ENCODE data around the gene NEUROG1.
"Not testable (repeated sequence)": the region's sequence is repeated elsewhere in the genome, so short reads cannot be mapped to it uniquely, and the experiment has no call there.

NEUROG1 gene

GRCh38 chr5:135501965-135502364 is 33.8 kb downstream of the NEUROG1 start:
- H3K9me3 ChIP-seq (ENCODE audit: control insufficient read depth, low read length) = peaks cover 7% of the 10 kb centered on the region
- H3K4me1 ChIP-seq (ENCODE audit: control insufficient read depth, insufficient read depth, low read depth, low read length) = no peaks in the 10 kb centered on the region
- no peaks in the 10 kb centered on the region for H3K36me3 ChIP-seq (ENCODE audit: control insufficient read depth in 1 of 2, insufficient read depth in 2 of 2, low read depth in 1 of 2, low read length in 2 of 2)
- H3K4me3 ChIP-seq (ENCODE audit: insufficient read depth in 1 of 2, low read depth in 1 of 2, low read length in 2 of 2) = no peak overlapping the region
- no peak overlapping the region for H2AFZ ChIP-seq (ENCODE audit: low read depth, low read length)
- peaks cover 28 to 64% of the 10 kb centered on the region in 2 experiments for H3K27me3 ChIP-seq (ENCODE audit: control insufficient read depth in 1 of 2, insufficient read depth in 1 of 2, low read length in 2 of 2)
- WGBS = 33% methylated on average over 2 of the region's 2 CpGs
- no peak overlapping the region for H3K14ac ChIP-seq (ENCODE audit: low read length in 2 of 2)
- no peak overlapping the region for H2AK5ac ChIP-seq (ENCODE audit: low read length, severe bottlenecking)
- H2BK12ac ChIP-seq (ENCODE audit: low read length in 2 of 2) = no peak overlapping the region
- no peak overlapping the region for H2BK120ac ChIP-seq (ENCODE audit: low read depth, low read length)
- DNase-seq = no peak
- no peak overlapping the region for H3K23ac ChIP-seq (ENCODE audit: low read length in 2 of 2)
- no peaks in the 10 kb centered on the region for H3K79me1 ChIP-seq (replicated peaks; ENCODE audit: low read length, poor library complexity, severe bottlenecking)
- no peak overlapping the region for H3K27ac ChIP-seq (ENCODE audit: low read length, poor library complexity, severe bottlenecking)
- no peak overlapping the region for H3K4ac ChIP-seq (ENCODE audit: low read depth in 1 of 2, low read length in 2 of 2)
- H3K18ac ChIP-seq (ENCODE audit: low read depth in 1 of 2, low read length in 2 of 2) = no peak overlapping the region
- no peak overlapping the region for H3K9ac ChIP-seq (ENCODE audit: low read length)
- H4K8ac ChIP-seq (ENCODE audit: low read length) = no peak overlapping the region
- no peak overlapping the region for H2BK15ac ChIP-seq (ENCODE audit: low read depth, poor library complexity, severe bottlenecking)
- no peak overlapping the region for H4K91ac ChIP-seq (ENCODE audit: low read length)
- H3K4me2 ChIP-seq (ENCODE audit: low read length, poor library complexity, severe bottlenecking) = no peak overlapping the region
- H2BK5ac ChIP-seq (ENCODE audit: low read depth, low read length, poor library complexity, severe bottlenecking) = no peak overlapping the region

- 70% methylated on average over 2 of the region's 2 CpGs for WGBS
- Histone ChIP-seq H3K4me1 (ENCODE audit: control insufficient read depth, insufficient read depth, low read depth, low read length) (no peaks in the 10 kb centered on the region), H3K4me3 (ENCODE audit: insufficient read depth in 1 of 2, low read depth in 1 of 2, low read length in 2 of 2) (no peak overlapping the region), H2BK5ac (ENCODE audit: low read depth, low read length, poor library complexity, severe bottlenecking) (no peak overlapping the region), H3K4ac (ENCODE audit: low read depth in 1 of 2, low read length in 2 of 2) (no peak overlapping the region), H3K14ac (ENCODE audit: low read length in 2 of 2) (no peak overlapping the region), H2BK120ac (ENCODE audit: low read depth, low read length) (no peak overlapping the region), H3K36me3 (ENCODE audit: control insufficient read depth in 1 of 2, insufficient read depth in 2 of 2, low read depth in 1 of 2, low read length in 2 of 2) (no peaks in the 10 kb centered on the region), H3K27ac (ENCODE audit: low read length, poor library complexity, severe bottlenecking) (no peak overlapping the region), H2BK12ac (ENCODE audit: low read length in 2 of 2) (no peak overlapping the region), H2AK5ac (ENCODE audit: low read length, severe bottlenecking) (no peak overlapping the region), H4K91ac (ENCODE audit: low read length) (no peak overlapping the region), H3K79me1 (replicated peaks; ENCODE audit: low read length, poor library complexity, severe bottlenecking) (no peaks in the 10 kb centered on the region), H3K9me3 (ENCODE audit: control insufficient read depth, low read length) (peaks cover 1% of the 10 kb centered on the region), H2BK15ac (ENCODE audit: low read depth, poor library complexity, severe bottlenecking) (no peak overlapping the region), H3K4me2 (ENCODE audit: low read length, poor library complexity, severe bottlenecking) (no peak overlapping the region), H4K8ac (ENCODE audit: low read length) (no peak overlapping the region), H3K9ac (ENCODE audit: low read length) (no peak overlapping the region), H3K18ac (ENCODE audit: low read depth in 1 of 2, low read length in 2 of 2) (no peak overlapping the region), H3K23ac (ENCODE audit: low read length in 2 of 2) (no peak overlapping the region), H3K27me3 (ENCODE audit: control insufficient read depth in 1 of 2, insufficient read depth in 1 of 2, low read length in 2 of 2) (peaks cover 19 to 79% of the 10 kb centered on the region in 2 experiments), H2AFZ (ENCODE audit: low read depth, low read length) (no peak overlapping the region)
- no peak for DNase-seq
Observed at GRCh38 chr5:135498637-135498995, 37.1 kb downstream of the NEUROG1 start.

GRCh38 chr5:135497971-135498636 is 37.7 kb downstream of the NEUROG1 start:
- H2AK5ac ChIP-seq (ENCODE audit: low read length, severe bottlenecking) = no peak overlapping the region
- H3K23ac ChIP-seq (ENCODE audit: low read length in 2 of 2) = no peak overlapping the region
- peaks cover 2% of the 10 kb centered on the region for H3K4me1 ChIP-seq (ENCODE audit: control insufficient read depth, insufficient read depth, low read depth, low read length)
- no peak overlapping the region for H3K4me2 ChIP-seq (ENCODE audit: low read length, poor library complexity, severe bottlenecking)
- no peak overlapping the region for H3K18ac ChIP-seq (ENCODE audit: low read depth in 1 of 2, low read length in 2 of 2)
- 74% methylated on average over 8 of the region's 8 CpGs for WGBS
- H3K27ac ChIP-seq (ENCODE audit: low read length, poor library complexity, severe bottlenecking) = no peak overlapping the region
- H3K14ac ChIP-seq (ENCODE audit: low read length in 2 of 2) = no peak overlapping the region
- no peak overlapping the region for H3K9ac ChIP-seq (ENCODE audit: low read length)
- H2BK120ac ChIP-seq (ENCODE audit: low read depth, low read length) = no peak overlapping the region
- H4K8ac ChIP-seq (ENCODE audit: low read length) = no peak overlapping the region
- no peak overlapping the region for H3K4me3 ChIP-seq (ENCODE audit: insufficient read depth in 1 of 2, low read depth in 1 of 2, low read length in 2 of 2)
- no peak overlapping the region for H2BK5ac ChIP-seq (ENCODE audit: low read depth, low read length, poor library complexity, severe bottlenecking)
- H3K27me3 ChIP-seq (ENCODE audit: control insufficient read depth in 1 of 2, insufficient read depth in 1 of 2, low read length in 2 of 2) = peaks cover 15 to 79% of the 10 kb centered on the region in 2 experiments
- H2BK12ac ChIP-seq (ENCODE audit: low read length in 2 of 2) = no peak overlapping the region
- no peak overlapping the region for H3K4ac ChIP-seq (ENCODE audit: low read depth in 1 of 2, low read length in 2 of 2)
- no peaks in the 10 kb centered on the region for H3K79me1 ChIP-seq (replicated peaks; ENCODE audit: low read length, poor library complexity, severe bottlenecking)
- H3K9me3 ChIP-seq (ENCODE audit: control insufficient read depth, low read length) = no peaks in the 10 kb centered on the region
- H2BK15ac ChIP-seq (ENCODE audit: low read depth, poor library complexity, severe bottlenecking) = no peak overlapping the region
- no peak for DNase-seq
- no peak overlapping the region for H4K91ac ChIP-seq (ENCODE audit: low read length)
- no peaks in the 10 kb centered on the region for H3K36me3 ChIP-seq (ENCODE audit: control insufficient read depth in 1 of 2, insufficient read depth in 2 of 2, low read depth in 1 of 2, low read length in 2 of 2)
- H2AFZ ChIP-seq (ENCODE audit: low read depth, low read length) = no peak overlapping the region

GRCh38 chr5:135495531-135495930 is 40.2 kb downstream of the NEUROG1 start:
- H2AFZ ChIP-seq (ENCODE audit: low read depth, low read length) = not testable (repeated sequence)

More at GRCh38 chr5:135495531-135495930, 40.2 kb downstream of the NEUROG1 start:
- not testable (repeated sequence) for H3K9ac ChIP-seq (ENCODE audit: low read length); H2BK12ac ChIP-seq (ENCODE audit: low read length in 2 of 2); H3K27ac ChIP-seq (ENCODE audit: low read length, poor library complexity, severe bottlenecking); H3K9me3 ChIP-seq (ENCODE audit: control insufficient read depth, low read length); H2BK5ac ChIP-seq (ENCODE audit: low read depth, low read length, poor library complexity, severe bottlenecking); DNase-seq; H3K23ac ChIP-seq (ENCODE audit: low read length in 2 of 2); H2BK120ac ChIP-seq (ENCODE audit: low read depth, low read length); H2BK15ac ChIP-seq (ENCODE audit: low read depth, poor library complexity, severe bottlenecking); H3K4me3 ChIP-seq (ENCODE audit: insufficient read depth in 1 of 2, low read depth in 1 of 2, low read length in 2 of 2); H3K79me1 ChIP-seq (replicated peaks; ENCODE audit: low read length, poor library complexity, severe bottlenecking); H3K36me3 ChIP-seq (ENCODE audit: control insufficient read depth in 1 of 2, insufficient read depth in 2 of 2, low read depth in 1 of 2, low read length in 2 of 2); H3K4me2 ChIP-seq (ENCODE audit: low read length, poor library complexity, severe bottlenecking); H4K8ac ChIP-seq (ENCODE audit: low read length); H4K91ac ChIP-seq (ENCODE audit: low read length); H3K4ac ChIP-seq (ENCODE audit: low read depth in 1 of 2, low read length in 2 of 2); H2AK5ac ChIP-seq (ENCODE audit: low read length, severe bottlenecking); H3K18ac ChIP-seq (ENCODE audit: low read depth in 1 of 2, low read length in 2 of 2); H3K14ac ChIP-seq (ENCODE audit: low read length in 2 of 2)
- Histone ChIP-seq H3K4me1 (ENCODE audit: control insufficient read depth, insufficient read depth, low read depth, low read length) (peaks cover 11% of the 10 kb centered on the region), H3K27me3 (ENCODE audit: control insufficient read depth in 1 of 2, insufficient read depth in 1 of 2, low read length in 2 of 2) (peaks cover 23 to 89% of the 10 kb centered on the region in 2 experiments)
- WGBS = 57% methylated on average over 3 of the region's 4 CpGs

Measured in mesenchymal stem cell (in vitro differentiated cells and primary cell).